KMS-11 (cell line): ENCODE results near the gene MAP3K4.

Experiments used
- H2AFZ ChIP-seq: fragments of 200-600 bp; sonication (generic); 2 replicates; pipeline ENCODE4 v1.6.1; 2016; ENCODE audit warnings: antibody characterized with exemption, mixed run types, low read depth
- H3K27ac ChIP-seq: fragments of 200-600 bp; sonication (generic); 2 replicates; pipeline ENCODE4 v1.6.1; 2016; ENCODE audit warnings: mild to moderate bottlenecking, mixed run types
- H3K27me3 ChIP-seq: fragments of 200-600 bp; sonication (generic); 2 replicates; pipeline ENCODE4 v1.6.1; 2017; ENCODE audit warnings: mild to moderate bottlenecking, low read depth, mixed run types, moderate library complexity; ENCODE audit not compliant: insufficient read depth
- H3K36me3 ChIP-seq: fragments of 200-600 bp; sonication (generic); 2 replicates; pipeline ENCODE4 v1.6.1; 2017; ENCODE audit warnings: mild to moderate bottlenecking, mixed run types; ENCODE audit not compliant: insufficient read depth
- H3K4me1 ChIP-seq: fragments of 200-600 bp; sonication (generic); 2 replicates; pipeline ENCODE4 v1.6.1; 2016; ENCODE audit warnings: mild to moderate bottlenecking, low read depth, mixed run types; ENCODE audit not compliant: poor library complexity, severe bottlenecking
- H3K4me2 ChIP-seq: fragments of 200-600 bp; sonication (generic); 2 replicates; pipeline ENCODE4 v1.7.0; 2016; ENCODE audit warnings: mild to moderate bottlenecking, mixed run types
- H3K4me3 ChIP-seq: fragments of 200-600 bp; sonication (generic); IDR thresholded peaks from 2 replicates; pipeline ENCODE4 v1.6.1; 2017; ENCODE audit warnings: low read depth, low read length, mixed read lengths; ENCODE audit not compliant: insufficient read depth
- H3K79me2 ChIP-seq: fragments of 200-600 bp; sonication (generic); 2 replicates; pipeline ENCODE4 v1.6.1; 2016; ENCODE audit warnings: low read depth, mixed run types; ENCODE audit not compliant: insufficient read depth
- H3K9ac ChIP-seq: fragments of 200-600 bp; sonication (generic); 2 replicates; pipeline ENCODE4 v1.6.1; 2016; ENCODE audit warnings: mild to moderate bottlenecking, mixed run types
- H4K20me1 ChIP-seq: fragments of 200-600 bp; sonication (generic); 2 replicates; pipeline ENCODE4 v1.6.1; 2016; ENCODE audit warnings: mild to moderate bottlenecking, mixed run types; ENCODE audit not compliant: insufficient read depth
- TF ChIP-seq, protein P1 (sequence below): fragments of 200-600 bp; sonication (generic); conservative IDR thresholded peaks from 2 replicates; pipeline ENCODE4 v1.6.1; 2017; ENCODE audit warnings: low read depth, mild to moderate bottlenecking, antibody characterized with exemption, low read length, moderate library complexity, mixed read lengths

MAP3K4 gene

DNA sequence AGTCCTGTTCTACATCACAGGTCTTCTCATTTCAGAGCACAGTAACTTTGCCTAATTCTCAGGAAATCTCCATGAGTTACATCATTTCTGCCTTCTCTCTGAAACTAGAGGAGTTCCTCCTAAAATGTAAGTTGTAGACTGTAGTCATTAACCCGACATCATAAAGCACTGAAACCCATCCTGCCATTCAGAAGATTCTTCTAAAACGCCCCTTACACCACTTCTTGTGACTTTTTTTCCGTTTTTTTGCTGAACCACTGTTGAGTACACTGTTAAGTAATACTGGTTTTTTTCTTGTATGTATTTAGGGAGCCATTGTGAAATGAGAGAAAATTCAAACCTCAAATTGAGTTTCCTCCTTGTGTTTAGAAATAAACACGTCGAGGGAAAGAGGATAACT, 117.3 kb downstream of the MAP3K4 start:
- H3K36me3 ChIP-seq: no peaks in the 10 kb centered on the region; the same call in 1 of the 2 replicates
- H3K27ac ChIP-seq: no peak overlapping the region
- TF ChIP-seq, protein P1, sequence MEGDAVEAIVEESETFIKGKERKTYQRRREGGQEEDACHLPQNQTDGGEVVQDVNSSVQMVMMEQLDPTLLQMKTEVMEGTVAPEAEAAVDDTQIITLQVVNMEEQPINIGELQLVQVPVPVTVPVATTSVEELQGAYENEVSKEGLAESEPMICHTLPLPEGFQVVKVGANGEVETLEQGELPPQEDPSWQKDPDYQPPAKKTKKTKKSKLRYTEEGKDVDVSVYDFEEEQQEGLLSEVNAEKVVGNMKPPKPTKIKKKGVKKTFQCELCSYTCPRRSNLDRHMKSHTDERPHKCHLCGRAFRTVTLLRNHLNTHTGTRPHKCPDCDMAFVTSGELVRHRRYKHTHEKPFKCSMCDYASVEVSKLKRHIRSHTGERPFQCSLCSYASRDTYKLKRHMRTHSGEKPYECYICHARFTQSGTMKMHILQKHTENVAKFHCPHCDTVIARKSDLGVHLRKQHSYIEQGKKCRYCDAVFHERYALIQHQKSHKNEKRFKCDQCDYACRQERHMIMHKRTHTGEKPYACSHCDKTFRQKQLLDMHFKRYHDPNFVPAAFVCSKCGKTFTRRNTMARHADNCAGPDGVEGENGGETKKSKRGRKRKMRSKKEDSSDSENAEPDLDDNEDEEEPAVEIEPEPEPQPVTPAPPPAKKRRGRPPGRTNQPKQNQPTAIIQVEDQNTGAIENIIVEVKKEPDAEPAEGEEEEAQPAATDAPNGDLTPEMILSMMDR: no peak
- H3K9ac ChIP-seq: no peak overlapping the region
- H4K20me1 ChIP-seq: no peaks in the 10 kb centered on the region
- no peaks in the 10 kb centered on the region for H3K79me2 ChIP-seq
- no peak overlapping the region for H3K4me2 ChIP-seq
- no peak overlapping the region for H3K4me3 ChIP-seq
- no peaks in the 10 kb centered on the region for H3K27me3 ChIP-seq
- H3K4me1 ChIP-seq: no peaks in the 10 kb centered on the region
- no peak overlapping the region for H2AFZ ChIP-seq

DNA sequence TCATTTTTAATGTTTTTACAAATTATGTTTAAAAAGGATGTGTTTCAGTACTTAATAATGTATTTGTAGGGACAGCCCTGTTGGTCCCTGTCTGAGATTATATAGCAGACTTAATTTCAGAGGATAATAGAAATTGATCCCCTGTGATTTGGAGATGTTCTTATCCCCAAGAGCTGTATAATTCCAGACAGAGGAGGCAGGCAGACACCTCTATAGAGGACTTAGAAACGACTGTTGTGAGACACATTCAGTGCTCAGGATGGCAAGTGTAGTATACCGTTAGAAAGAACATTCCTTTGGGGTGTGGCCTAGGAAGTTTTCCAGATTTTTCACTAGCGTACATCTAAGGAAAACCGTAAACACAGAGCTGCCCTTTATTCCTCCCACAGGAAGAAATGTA, 117.8 kb downstream of the MAP3K4 start:
- Histone ChIP-seq H3K79me2 (no peaks in the 10 kb centered on the region), H3K4me2 (no peak overlapping the region), H3K4me3 (no peak overlapping the region), H4K20me1 (no peaks in the 10 kb centered on the region), H3K4me1 (no peaks in the 10 kb centered on the region), H3K27ac (no peak overlapping the region), H3K27me3 (no peaks in the 10 kb centered on the region), H3K9ac (no peak overlapping the region), H2AFZ (no peak overlapping the region), H3K36me3 (no peaks in the 10 kb centered on the region; the same call in 1 of the 2 replicates)
- TF ChIP-seq, protein P1: no peak

DNA sequence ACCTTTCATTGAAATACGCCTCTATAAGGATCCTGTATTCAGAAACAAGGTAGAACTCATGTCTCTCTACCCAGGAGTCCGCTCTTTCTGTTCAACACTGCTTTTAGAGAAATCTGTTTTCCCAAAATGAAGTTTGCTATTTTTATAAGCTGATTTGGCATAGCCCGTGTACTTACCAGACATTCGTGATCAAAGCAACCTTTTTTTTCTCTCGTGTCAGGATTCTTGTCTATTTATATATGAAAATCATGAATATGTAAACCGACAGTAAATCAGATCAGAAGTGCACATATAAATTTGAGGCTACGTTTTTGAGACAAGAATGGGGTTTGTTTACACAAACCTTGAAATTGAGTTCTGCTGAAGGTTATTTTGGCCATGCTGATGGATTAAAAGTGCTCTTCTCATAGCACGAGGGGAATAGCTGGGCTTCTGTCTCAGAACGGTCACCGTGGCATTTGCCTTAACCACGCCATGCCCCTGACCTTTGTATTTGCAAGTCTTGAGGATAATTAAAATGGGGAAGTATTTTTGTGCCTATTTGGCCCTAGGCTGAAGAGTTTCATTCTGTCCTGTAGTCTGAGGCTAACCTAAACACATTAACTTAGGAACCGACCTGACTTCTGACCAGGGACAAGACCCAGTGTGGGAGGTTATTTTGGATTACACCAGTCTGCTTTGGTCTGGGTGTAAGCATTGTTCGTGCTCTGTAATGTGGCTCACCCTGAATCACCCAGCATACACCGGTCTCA, 118.6 kb downstream of the MAP3K4 start:
- Histone ChIP-seq H3K79me2 (no peaks in the 10 kb centered on the region), H3K4me1 (no peaks in the 10 kb centered on the region), H3K36me3 (no peaks in the 10 kb centered on the region; the same call in 1 of the 2 replicates)

GRCh38 chr6:161111261-161111660, 119.7 kb downstream of the MAP3K4 start:
- Histone ChIP-seq H3K9ac (no peak overlapping the region), H2AFZ (no peak overlapping the region), H3K27ac (no peak overlapping the region), H3K27me3 (no peaks in the 10 kb centered on the region), H3K36me3 (no peaks in the 10 kb centered on the region; the same call in 1 of the 2 replicates), H3K4me3 (no peak overlapping the region), H3K4me1 (no peaks in the 10 kb centered on the region), H3K4me2 (no peak overlapping the region), H4K20me1 (no peaks in the 10 kb centered on the region), H3K79me2 (no peaks in the 10 kb centered on the region)
- TF ChIP-seq, protein P1: no peak

More for the DNA sequence above, 118.6 kb downstream of the MAP3K4 start:
- TF ChIP-seq, protein P1: no peak
- Histone ChIP-seq H2AFZ (no peak overlapping the region), H3K27me3 (no peaks in the 10 kb centered on the region), H3K4me3 (no peak overlapping the region), H3K27ac (no peak overlapping the region), H3K9ac (no peak overlapping the region), H4K20me1 (no peaks in the 10 kb centered on the region), H3K4me2 (no peak overlapping the region)
